HG03469 (cell line): Measurements from ENCODE around the gene SCARB1.

ENCODE experiments used
- ATAC-seq: cut with Tn5 transposase; IDR thresholded peaks from one replicate; pipeline ENCODE4 v1.9.1; 2021; ENCODE audit warnings: mild to moderate bottlenecking, moderate library complexity, moderate number of reproducible peaks; ENCODE audit not compliant: unreplicated experiment

Gene SCARB1

DNA sequence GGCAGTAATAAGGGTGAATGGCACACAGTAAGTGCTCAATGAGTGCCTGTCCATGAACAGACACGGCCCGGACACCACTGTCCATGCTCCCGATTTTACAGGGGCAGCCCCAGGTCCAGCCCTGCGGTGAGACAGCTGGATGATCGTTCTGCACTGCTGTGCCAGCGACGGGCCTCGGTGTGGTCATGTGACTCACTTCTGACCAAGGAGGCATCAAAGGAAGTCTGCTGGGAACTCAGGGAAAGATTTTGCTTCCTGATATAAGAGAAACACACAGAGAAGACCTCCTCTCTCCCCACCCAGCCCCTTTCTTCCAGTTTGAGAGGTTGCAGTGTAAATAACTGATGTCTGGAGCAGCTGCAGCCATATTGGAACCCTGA lies 126.6 kb downstream of the SCARB1 start:
- ATAC-seq, result no peak

DNA sequence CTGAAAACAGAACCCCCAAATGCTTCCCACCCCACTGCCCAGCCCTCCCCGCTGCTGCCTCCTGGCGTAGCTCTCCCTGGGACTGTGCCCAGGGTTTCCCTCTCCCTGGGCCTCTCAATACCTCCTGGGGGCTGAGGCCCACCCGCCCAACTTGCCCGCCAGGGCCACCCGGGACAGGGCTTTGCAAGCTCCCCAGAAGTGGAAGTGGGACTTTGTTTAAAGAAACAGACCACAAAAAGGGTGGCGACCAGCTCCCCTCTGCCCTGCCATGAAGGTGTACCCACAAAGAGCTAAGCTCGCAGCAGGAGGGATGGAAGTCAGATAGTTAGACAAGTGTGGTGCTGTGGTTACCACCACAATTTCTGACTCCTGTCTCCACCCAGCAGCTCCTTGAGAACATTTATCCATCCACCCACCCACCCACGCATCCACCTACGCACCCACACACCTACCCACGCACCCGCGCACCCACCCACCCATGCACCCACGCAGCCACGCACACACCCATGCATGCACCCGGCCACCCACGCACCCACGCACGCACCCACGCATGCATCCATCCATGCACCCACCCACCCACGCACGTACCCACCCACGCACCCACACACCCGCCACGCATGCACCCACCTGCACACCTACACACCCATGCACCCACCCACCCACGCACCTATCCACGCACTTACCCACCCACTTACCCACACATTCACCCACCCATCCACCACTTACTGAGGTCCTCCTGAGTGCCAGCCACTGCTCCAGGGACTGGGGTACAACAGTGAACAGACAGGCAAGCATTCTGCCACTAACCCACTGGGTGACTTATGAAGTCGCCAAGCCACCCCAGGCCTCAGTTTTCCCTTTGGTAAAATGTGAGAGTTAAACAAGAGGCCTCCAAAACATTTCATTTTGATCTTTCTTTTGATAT lies 127.3 kb downstream of the SCARB1 start:
- ATAC-seq, result no peak

DNA sequence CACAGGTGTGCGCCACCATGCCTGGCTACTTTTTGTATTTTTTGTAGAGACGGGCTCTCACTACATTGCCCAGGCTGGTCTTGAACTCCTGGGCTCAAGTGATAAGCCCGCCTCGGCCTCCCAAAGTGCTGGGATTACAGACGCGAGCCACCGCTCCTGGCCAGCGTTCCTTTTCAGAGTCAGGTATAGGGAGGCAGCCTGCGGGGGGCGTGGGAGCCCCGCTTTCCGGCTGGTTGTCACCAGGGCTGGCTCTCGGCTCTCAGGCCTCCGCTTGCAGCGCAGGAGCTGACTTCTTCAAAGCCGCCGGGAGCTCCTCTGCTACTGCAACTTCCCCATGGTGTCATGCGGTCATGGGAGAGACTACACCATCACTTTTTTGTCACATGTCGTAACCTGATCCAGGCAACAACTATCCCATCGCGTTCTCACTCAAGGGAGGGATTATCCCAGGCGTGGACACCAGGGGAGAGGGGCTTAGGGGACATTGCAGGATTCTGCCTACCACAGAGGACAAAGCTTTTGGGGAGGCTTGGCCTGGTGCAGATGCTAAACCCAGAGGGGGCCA lies 129.4 kb downstream of the SCARB1 start:
- no peak for ATAC-seq

DNA sequence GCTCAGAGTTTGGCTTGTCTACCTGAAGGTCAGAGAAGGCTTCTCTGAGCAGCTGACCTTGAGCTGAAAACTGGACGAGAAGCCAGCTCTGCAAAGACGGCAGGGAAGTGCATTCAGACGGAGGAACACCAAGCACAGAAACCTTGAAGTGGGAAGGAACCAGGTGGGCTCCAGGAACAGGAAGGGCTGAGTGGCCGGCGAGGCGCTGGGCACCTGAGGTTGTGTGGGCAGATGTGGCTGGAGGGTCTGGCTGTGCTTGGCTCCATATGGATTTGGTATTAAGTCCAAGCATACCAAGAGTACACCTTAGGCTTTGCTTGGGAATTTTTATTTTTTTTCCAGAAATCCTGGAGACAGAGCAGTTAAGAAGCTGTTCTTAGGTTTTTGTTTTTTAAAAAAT lies 130.6 kb downstream of the SCARB1 start:
- no peak for ATAC-seq

DNA sequence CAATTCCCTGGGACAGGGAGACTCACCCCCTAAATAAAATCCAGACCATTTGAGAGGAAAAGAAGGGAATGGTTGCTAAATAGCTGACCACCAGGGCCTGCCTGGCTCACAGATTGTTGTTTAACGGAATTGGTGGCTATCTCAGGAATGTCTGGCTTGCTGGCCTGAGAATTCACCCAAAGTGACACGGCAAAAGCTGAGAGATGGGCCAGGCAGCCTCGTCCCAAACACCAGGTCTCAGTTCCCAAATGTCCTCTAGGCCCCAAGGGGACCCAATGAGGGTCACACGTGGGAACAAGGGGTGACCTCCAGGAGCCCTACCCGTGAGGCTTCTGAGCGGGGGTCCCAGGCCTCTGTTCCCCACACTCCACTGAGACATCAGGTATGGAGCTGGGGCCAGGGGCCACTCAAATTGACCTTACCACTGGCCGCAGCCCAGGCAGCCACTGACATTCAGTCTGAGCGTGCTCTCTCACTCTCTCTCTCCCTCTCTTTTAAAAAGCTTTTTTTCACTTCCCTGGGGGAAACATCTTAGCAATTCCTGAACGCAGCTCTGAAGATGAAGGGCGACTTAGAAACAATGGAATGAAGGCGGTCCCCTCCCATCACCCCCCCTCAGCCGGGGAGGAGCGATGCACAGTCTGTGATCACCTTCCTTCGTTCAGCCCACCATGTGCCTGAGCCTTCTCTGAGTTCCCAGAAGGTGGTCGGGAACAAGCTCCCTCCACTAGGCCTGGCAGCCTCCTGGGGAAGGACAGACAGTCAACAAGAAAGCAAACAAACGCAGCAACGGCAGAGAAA lies 131.2 kb downstream of the SCARB1 start:
- ATAC-seq, result no peak

DNA sequence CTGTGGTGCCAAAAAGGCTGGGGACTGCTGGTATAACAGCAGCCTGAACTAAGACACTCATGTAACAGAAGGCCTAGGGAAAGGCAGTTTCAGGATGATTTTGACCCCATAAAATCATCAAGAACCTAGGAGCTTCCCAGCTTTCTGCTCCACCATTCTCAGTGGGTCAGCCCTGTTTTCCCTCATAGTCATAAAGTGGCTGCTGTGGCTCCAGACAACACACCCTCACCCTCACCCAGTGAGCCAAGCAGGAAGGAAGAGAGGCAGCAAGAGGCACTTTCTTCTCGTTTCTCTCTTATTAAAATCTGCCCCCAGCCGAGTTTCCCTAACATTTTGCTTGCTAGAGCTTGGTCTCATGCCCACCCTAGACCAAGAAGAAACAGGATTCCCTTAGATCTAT lies 131.8 kb downstream of the SCARB1 start:
- no peak for ATAC-seq

DNA sequence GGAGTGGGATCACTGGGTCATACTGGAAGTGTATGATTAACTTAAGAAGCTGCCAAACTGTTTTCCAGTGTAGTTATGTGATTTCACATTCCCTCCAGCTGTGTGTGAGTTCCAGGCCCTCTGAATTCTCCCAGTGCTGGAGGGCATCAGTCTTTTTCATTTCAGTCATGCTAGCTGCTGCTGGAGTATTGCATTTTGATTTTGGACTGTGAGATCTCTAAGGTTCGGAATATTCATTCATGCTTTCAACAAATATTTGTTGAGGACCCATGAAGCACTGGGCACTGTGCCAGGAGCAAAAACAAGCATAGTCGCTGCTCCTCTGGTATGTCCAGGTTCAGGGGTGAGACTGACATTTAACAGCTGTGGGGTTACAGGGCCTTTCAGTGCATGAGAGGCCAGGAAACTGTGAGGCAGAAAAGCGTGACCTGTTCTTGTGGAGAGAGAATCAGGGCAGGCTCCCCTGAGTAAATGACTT lies 133.2 kb downstream of the SCARB1 start:
- ATAC-seq, result no peak

DNA sequence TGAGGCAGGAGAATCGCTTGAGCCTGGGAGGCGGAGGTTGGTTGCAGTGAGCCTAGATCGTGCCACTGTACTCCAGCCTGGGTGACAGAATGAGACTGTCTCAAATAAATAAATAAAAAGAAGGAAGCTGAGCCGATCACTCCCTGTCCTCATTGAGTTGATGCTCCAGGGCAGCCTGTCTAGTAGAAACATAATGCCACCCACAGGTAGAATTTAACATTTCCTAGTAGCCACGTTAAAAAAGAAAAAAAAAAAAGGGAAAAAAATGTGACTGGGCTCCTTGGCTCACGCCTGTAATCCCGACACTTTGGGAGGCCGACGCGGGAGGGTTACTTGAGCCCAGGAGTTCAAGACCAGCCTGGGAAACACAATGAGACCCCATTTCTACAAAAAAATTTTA lies 135.7 kb downstream of the SCARB1 start:
- ATAC-seq, result no peak

DNA sequence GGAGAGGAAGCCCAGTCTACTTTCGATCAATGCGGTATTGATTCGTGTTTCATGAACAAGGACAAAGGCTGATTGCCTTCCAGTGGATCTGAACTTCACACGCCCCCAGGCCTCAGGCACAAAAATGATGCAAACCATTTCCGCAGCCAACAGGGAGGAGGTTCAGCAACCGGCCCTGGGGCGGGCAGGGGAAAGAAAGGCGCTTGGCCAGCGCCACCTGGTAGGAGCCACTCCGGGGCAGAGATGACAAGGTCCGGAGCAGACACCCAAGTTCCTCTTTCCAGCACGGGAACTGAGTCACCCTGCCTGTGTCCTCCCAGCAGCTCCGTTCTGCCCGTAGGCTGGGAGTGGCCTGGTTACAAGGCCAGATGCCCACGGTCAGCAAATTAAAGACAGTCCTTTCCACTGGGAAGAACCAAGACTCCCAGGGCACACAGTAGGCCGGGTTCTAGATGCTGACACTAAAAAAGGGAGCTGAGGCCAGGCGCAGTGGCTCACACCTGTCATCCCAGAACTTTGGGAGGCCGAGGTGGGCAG lies 136.3 kb downstream of the SCARB1 start:
- ATAC-seq, result no peak
